SKM-1 treated with dmso at 0.1 percent for 144 hours (cell line): ENCODE results near the gene LIMS1.
"Not testable (repeated sequence)": the region's sequence is repeated elsewhere in the genome, so short reads cannot be mapped to it uniquely, and the experiment has no call there.

Source experiments
- DNase-seq: peaks from one replicate; lab custom pipeline; 2025; ENCODE audit not compliant: unreplicated experiment; lab: John Stamatoyannopoulos, UW

LIMS1 gene

DNA sequence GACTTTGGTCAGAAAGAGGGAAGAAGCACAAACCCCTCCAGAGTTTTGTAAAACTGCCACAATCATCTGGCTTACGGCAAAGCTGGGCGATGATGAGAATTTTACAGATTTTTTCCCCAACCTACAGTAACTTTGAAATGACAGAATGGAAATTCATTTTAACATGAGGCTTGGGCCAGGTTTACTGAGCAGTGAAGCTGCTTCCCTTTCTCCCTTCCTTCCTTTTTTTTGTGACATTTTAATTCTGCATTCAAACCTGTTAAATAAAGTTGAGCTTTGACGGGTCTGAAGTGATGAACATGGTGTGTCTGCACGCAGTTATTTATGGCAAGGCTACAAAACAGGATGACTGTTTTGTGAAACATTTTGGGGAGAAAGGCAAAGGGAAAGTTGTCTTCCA, 123.2 kb downstream of the LIMS1 start:
- DNase-seq = peak; percentile 28

DNA sequence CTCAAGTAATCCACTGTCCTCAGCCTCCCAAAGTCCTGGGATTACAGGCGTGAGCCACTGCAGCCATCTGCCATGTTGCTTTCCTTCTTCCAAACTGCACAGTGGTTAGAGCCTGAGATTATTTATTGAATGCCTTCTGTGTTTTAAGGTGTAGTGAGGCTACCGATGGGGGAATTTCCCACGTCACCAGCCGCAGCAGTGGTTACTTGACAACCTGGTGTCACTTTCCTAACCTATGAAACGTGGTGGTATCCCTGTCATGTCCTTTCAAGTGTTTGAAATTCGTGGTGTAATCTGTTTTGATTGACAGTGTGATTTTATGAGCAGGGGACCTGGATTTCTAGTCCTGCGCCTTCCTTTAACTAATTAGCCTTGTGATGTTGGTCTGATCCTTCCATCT, 124.3 kb downstream of the LIMS1 start:
- not testable (repeated sequence) for DNase-seq

DNA sequence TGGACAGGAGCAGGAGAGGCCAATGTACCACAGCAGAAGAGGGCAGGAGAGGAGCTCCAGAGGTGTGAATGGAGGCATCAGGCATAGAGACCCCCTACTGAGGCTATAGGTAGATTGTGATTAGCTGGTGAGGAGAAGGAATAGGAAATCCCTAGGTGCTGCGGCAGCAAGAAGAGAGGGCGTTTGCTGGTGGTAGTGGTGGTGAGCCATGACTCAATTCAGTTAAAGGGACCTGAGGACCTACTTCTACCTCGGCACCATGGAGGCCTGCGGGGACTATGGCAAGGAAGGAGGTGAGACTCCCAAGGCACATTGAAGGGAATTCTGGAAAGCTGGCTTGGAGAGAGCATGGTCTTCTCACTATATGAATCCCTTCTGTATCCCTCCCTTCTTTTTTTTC, 127.2 kb downstream of the LIMS1 start:
- not testable (repeated sequence) for DNase-seq

DNA sequence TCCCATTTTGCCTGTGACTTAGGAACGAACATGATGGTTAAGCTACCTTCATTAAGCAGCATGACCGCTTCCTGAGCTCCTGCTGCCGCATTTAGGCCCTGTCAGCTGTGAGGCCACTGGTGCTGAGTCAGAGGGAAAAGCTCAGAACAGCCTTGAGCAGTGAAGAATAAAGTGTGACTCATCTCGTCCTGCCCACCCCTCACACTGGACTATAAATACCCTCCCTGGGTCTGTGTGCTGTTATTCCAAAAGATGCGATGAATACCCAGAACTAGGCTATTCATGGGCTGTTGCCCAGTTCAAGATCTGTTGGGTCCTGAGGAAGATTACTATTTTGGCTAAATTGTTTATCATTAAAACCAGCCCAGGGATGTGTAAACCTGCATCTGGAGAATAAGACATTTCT, 127.9 kb downstream of the LIMS1 start:
- not testable (repeated sequence) for DNase-seq

DNA sequence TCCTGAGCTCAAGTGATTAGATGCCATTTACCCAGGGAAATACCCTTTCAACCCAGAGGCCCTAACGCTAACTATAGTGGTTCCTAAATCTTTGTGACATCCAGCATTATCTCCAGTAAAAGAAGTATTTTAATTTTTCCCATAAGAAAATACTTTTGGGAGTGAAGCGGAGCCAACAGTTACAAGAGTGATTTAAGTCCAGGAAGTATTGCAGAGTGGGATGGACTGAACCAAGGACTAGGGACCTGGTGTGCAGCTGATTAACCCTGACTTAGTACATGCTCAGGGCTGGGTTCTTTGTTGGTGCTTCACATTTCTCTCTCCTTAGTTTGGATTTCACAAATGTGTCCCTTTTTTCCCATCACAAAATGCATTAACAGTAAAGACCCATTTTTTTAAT, 129.1 kb downstream of the LIMS1 start:
- not testable (repeated sequence) for DNase-seq

DNA sequence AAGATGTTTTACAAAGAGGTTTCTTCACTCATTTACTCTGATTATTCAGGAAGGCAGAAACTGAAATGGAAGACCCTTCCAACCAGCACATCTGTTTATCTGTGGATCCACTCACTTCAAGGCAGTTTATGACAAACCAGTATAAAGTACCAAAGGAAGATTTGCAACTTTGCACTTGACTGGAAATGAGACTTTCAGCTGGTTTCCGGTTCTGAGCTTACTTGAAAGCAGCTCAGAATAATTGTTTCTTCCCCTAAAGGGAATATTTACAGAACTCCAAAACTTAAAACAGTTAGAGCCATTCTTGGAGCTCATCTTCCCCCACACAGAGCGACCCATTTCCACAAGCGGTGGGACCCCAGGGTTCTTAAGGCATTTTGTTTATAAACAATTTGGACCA, 129.8 kb downstream of the LIMS1 start:
- not testable (repeated sequence) for DNase-seq

DNA sequence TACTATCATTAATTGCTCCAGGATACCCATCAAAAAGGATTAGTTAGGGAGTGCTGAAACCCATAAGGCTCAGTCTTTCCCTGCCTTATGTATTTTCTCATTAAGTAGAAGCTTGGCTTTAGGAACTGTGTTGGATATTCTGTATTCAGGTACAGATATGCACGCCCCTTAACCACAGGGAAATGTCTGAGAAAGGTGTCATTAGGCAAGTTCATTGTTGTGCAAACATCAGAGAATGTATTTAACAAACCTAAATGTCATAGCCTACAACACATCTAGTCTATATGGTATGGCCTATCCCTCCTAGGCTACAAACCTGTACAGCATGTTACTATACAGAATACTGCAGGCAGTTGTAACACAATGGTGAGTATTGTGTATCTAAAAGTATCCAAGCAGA, 130.7 kb downstream of the LIMS1 start:
- not testable (repeated sequence) for DNase-seq

DNA sequence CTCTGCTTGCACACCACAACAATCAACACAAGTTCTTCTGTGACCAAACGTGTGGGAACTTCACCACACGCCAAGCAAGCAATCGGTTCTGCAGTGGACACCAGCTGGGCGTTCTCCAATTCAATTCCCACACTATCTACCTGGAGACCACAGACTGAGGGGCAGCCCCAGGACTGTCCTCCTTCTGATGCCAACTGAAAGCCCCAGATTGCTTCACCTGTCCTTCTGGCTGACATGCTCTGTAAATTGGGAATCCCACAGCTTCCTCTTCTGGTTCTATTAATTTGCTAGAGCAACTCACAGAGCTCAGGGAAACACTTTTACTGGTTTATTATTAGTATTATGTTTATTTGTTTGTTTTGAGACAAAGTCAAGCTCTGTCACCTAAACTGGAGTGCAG, 131.7 kb downstream of the LIMS1 start:
- DNase-seq = not testable (repeated sequence)

DNA sequence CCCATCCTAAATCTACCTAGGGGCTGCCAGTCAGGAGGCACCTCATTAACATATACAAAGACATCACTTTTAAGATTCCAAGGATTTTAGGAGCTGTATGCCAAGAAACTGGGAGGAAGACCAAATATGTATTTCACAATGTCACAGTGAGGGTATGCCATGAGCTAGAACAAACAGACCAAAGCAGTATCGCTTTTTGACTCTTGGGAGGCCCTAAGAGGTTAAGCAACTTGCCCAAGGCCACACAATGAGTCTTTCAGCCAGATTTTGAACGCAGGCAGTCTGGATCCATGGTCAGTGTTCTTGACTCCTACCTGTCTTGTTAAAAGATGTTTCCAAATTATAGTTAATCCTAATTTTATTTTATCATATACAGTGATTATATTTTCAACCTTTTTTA, 132.9 kb downstream of the LIMS1 start:
- DNase-seq = not testable (repeated sequence)

DNA sequence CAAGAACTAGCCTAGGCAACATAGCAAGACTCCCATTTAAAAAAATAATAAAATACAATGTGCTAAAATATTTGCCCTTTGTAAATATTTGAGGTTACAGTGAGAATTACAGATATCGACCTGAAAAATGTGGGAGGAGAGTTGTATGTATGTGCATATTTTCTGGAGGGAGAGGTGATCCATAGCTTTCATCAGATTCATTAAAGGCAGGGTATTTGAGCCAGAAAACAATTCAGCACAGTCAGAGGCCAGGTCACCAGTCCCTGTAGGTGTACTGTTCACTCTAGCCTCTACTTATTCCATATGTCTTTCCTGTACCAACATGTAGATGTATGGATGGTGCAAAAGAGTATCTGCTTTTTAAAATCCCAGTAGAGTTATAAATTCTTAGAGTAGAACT, 136.0 kb downstream of the LIMS1 start:
- DNase-seq = not testable (repeated sequence)

DNA sequence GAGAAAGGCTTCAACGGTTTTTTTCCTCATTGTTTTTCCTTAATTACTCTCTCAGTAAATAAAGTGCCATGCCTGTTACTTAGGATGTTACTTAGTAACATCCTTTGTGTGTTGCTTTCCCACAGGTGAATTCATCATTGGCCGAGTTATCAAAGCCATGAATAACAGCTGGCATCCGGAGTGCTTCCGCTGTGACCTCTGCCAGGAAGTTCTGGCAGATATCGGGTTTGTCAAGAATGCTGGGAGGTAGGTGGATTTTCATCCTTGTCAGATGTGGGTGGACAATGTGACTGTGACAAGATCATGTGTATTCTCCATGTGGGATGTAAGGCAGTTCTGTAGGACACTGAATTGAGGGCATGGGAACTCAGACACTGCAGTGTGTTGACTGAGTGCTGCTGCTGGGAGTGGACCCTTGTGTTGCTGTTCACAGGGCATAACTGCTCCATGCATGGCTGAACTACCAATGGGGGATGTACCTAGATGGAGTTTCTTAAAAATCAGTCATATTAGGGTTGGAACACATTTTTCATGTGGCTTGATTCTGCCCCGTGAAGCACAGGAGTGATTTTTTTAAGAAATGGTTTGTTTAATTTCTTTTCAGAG, 138.0 kb downstream of the LIMS1 start:
- DNase-seq = not testable (repeated sequence)

DNA sequence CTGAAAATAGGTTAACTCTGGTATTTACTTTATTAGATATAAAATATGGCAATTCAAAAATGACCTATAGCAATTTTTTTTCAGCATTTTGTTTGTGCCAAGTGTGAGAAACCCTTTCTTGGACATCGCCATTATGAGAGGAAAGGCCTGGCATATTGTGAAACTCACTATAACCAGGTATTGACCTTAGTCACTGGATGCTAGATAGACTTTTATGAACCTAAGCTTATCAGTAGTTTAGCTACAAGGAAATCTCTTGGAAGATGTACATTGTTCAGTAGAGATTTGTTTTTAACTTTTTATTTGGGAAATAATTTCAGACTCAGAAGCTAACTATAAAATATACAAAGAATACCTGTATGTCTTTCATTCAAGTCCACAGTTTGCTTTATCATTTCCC, 142.3 kb downstream of the LIMS1 start:
- DNase-seq = not testable (repeated sequence)

DNA sequence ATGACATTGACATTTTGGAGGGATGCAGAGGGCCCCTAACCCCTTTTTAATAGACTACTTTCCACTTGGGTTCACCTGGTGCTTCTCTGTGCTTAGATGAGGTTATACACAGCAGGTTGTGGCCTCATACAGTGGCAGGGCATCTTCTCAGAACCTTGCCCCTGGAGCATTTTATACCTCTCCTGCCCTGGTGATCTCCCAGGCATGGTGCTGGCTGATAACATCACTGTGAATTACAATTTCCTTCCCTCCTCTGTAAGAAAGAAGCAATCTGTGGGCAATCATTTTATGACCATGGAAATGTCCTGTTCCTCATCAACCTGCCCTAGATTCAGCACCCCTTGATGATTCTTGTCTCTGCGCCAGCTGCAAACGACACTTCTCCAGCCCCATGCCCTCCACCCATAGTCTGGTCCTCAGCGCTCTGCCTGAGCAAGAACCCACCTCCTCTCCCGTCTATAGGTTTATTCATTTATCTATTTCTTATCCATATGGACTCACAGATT, 143.0 kb downstream of the LIMS1 start:
- DNase-seq = not testable (repeated sequence)

DNA sequence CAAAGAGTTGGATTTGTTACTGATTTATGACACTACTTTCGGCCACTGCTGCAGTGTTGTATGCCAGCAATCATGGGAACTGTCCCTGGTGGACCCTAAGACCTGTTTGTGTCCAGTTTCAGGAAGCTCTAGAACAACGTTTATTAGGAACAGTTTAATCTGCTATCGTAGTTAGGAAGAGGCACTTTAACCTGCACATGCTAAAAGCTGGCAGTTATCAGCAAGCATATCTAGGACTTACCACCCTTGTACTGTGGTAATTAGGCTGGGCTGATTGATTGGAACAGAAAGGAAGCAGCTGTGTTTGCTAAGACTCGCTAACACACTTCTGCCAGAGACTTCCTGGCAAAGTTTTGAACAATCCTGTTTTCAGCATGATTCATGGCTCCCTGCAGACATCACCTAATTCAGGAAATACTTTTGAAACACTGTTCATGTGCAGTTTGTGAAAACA, 144.0 kb downstream of the LIMS1 start:
- DNase-seq = not testable (repeated sequence)

DNA sequence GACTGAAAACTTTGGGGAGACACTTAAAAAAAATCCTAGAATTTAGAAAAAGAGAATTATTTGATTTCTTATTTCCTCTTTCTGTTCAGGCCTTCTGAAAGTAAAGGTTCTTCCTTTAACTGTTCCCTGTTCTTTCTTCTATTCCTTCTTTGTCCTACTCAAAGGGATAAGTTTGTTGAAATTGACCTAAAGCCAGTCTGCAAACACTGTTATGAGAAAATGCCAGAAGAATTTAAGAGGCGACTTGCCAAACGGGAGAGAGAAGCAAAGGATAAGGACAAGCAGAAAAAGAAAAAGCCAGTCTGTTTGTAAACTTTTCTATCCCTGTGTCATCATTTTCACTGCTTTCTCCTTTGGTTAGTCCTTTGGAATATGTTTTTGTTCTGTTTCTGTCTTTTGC, 146.5 kb downstream of the LIMS1 start:
- not testable (repeated sequence) for DNase-seq

DNA sequence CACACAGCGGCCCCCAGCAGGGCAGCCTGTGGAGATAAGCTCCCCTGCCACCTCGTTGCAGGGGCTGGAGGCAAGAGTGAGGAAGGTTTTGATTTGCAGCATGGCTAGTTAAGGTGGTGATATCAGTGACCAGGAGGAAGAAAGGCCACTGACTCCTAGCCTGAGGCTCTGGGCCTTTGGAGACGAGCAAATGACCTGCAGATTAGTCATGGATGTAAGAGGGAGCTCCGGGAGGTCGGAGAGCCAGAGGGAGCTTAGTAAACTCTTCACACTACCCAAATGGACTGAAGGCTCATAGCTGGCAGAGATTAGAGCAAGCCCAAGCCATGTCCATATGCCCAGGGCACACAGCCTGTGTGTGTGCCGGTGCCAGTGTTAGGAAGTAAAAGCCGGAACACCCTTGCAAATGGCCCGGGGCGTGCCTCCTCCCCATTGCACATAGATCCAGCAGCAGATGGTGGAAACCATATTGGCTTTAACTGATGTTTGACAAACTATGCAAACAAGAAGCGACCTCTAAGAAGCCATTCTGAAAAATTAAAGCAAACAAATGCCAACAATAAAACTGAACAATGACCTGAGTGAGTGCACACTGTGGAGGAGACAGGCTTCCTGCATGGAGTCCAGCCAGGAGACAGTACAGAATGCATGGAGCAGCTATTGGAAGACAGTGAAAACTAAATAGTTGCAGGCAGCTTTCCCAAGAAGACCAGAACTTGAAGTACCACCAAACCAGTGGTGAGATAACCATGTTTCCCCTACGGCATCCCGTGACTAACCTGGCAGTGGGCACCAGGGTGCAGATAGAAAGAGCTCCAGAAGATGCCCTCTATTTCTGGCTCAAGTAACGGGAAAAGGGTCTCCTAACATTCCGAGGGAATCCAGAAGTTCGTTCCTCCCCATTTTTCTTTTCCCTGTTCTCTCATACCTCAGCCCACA, 154.8 kb downstream of the LIMS1 start:
- DNase-seq = not testable (repeated sequence)

DNA sequence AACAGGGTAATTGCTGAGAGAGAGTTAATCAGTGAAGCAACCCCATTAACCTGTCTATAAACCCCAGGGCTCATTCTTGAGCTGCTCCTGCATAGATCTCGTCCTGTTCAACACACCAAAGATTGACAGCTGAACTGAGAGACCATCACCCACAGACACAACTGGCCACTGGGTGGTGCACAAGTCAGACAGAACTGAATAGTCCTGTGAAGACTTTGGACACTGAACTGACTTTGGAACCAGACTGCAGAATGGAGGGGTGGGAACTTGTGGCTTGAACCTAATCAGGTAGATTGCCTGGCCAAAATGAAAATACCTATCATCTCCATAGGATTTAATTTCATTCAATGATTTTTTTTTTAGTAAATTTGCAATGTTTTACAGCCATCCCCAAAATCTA, 155.7 kb downstream of the LIMS1 start:
- DNase-seq = not testable (repeated sequence)

DNA sequence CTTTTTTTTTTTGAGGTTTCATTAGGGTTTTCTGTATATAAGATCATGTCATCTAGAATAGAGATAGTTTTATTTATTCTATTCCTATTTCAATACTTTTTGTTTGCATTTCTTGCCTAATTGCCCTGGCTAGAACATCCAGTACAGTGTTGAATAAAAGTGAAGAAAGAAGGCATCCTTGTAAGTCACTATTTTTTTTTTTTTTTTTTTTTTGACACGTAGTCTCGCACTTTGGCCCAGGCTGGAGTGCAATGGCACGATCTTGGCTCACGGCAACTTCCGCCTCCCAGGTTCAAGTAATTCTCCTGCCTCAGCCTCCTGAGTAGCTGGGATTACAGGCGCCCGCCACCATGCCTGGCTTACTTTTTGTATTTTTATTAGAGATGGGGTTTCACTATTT, 157.2 kb downstream of the LIMS1 start:
- no peak for DNase-seq

DNA sequence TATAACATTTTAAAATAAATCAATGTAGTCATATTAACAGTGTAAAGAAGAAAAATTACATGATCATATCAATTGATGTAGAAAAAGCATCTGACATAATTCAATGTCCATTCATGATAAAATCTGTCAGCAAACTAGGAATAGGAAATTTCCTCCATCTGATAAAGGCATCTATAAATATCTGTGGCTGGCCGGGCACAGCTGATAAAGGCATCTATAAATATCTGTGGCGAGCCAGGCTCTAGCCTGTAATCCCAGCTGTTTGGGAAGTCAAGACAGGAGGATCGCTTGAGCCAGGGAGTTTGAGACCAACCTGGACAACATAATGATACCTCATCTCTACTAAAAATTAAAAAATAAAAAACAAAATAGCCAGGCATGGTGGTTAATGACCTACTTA, 166.9 kb downstream of the LIMS1 start:
- no peak for DNase-seq

DNA sequence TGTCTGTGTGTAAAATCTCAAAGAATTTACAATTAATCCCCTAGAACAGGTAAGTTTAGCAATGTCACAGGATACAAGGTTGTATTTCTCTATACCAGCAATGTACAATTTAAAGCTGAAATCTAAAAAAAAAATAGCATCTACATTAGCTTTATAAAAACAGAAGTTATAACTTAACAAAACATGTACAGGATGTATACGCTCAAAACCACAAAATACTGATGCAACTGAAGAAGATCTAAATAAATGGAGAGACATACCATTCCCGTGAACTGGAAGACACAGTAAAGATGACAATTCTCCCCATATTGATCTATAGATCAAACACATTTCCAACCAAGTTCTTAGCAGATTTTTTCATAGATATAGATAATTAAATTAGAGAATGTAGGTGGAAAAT, 167.5 kb downstream of the LIMS1 start:
- no peak for DNase-seq

DNA sequence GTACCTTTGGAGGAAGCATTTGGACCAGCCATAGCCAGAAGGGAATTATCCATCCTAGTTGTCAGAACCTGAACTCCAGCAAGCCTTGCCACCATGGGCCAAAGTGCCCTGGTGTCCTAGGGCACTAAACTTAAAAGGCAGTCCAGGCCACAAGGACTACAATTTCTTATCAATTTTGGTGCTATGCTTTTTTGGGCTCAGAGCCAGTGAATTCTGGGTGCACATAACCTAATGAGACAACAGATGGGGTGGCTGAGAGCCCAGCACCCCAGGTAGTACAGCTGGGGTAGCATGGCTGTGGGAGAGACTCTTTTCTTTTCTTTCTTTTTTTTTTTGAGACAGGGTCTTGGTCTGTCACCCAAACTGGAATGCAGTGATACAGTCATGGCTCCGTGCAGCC, 170.6 kb downstream of the LIMS1 start:
- no peak for DNase-seq

DNA sequence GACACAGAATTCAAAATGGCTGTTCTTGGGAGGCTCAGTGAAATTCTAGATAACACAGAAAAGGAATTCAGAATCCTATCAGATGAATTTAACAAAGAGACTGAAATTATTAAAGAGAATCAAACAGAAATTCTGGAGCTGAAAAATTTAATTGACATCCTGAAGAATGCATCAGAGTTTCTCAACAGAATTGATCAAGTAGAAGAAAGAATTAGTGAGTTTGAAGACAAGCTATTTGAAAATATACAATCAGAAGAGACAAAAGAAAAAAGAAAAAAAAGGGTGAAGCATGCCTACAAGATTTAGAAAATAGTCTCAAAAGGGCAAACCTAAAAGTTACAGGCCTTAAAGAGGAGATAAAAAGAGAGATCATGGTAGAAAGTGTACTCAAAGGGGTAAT, 173.0 kb downstream of the LIMS1 start:
- no peak for DNase-seq
